ENCODE results near the gene DPAGT1. TPM values are rescaled to one million over a fixed set of nuclear protein-coding genes. Genes with fewer than 3 reads are reported as not detected.

Gene DPAGT1
- total and polyA plus RNA-seq, 3 donors from 2014 or later = 24.6 to 35.5 (median 29.4) TPM

DNA sequence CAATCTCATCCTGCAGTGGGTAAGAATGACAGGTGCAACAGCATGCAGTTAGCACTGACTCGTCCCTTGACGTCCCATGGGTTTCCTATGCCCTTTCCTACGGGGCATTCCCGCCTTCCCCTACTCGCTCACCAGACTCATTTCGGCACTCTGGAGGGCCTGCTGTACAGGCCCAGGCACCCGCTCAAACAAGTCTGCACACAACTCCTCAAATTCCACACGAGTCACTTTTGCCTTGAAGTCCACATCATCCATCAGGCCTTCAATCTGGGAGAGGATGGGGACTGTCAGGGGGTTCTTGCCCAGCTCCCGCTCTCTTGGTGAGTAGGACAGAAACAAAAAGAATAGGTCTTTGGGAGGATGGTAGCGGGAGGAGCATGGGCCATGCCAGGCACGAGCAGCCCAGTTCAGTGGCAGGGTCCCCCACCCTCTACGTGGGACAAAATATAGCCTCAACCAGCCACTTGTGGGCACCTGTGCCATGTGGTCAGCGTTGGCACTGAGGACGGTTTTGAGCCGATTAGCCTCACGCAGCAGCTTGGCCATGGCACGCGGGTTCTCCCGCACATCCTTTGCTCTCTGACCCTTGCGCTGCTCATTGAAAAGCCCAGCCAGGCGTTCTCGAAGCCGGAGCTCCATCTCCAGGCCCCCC, 49.4 kb downstream of the DPAGT1 start:
- intact Hi-C loops (cut with DNase I; ENCODE audit: low total_unique reads) = no loop called here
- WGBS, 2 donors = 95 to 96% methylated on average over 23 of the region's 23 CpGs
- Histone ChIP-seq H3K4me1 (peaks cover 7% of the 10 kb centered on the region), H3K9me3 (no peaks in the 10 kb centered on the region), H3K36me3 (ENCODE audit: low read depth, missing control alignments) (no peaks in the 10 kb centered on the region), H3K27me3 (no peaks in the 10 kb centered on the region), H3K27ac (no peak overlapping the region), H3K4me3 (no peak overlapping the region)
- TF ChIP-seq POLR2A (IDR thresholded peaks at IDR 0.05) (no peak), CTCF (IDR thresholded peaks at IDR 0.05) (no peak)
- no peak for DNase-seq

GRCh38 chr11:119051440-119052162, 50.1 kb downstream of the DPAGT1 start:
- DNase-seq = no peak
- Histone ChIP-seq H3K27ac (no peak overlapping the region), H3K27me3 (no peaks in the 10 kb centered on the region), H3K4me1 (peaks cover 7% of the 10 kb centered on the region), H3K4me3 (no peak overlapping the region), H3K36me3 (ENCODE audit: low read depth, missing control alignments) (no peaks in the 10 kb centered on the region), H3K9me3 (no peaks in the 10 kb centered on the region)
- TF ChIP-seq CTCF (IDR thresholded peaks at IDR 0.05) (no peak), POLR2A (IDR thresholded peaks at IDR 0.05) (no peak)
- 87 to 89% methylated on average over 17 of the region's 17 CpGs for WGBS, 2 donors
- intact Hi-C loops (cut with DNase I; ENCODE audit: low total_unique reads) = no loop called here

- 97 to 100% methylated on average over 1 to 7 of the region's 7 CpGs for WGBS, 2 donors
- TF ChIP-seq POLR2A (IDR thresholded peaks at IDR 0.05) = no peak
- TF ChIP-seq CTCF (IDR thresholded peaks at IDR 0.05) = no peak
- DNase-seq = no peak
Observed at GRCh38 chr11:119049081-119049480, 52.6 kb downstream of the DPAGT1 start.

DNA sequence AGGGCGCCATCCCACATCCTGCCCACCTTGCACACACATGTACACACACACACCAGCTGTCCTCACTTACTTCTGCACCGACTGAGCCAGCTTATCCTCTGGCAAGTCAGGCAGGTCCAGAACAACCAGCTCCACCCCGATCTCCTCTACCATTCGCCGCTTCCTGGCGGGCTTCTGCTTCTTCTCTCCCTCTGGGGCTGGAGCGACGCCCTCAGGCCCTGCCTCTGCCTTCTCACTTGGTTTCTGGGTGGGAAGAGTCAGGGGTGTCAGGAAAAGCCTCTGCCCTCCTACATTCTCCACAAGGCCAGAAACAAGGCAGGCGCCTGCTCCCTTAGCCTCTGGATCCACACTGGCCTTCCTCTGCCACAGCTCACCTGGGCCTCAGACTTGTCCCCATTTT, 53.0 kb downstream of the DPAGT1 start:
- no peaks in the 10 kb centered on the region for H3K4me1 ChIP-seq
- TF ChIP-seq POLR2A (IDR thresholded peaks at IDR 0.05) (no peak), CTCF (IDR thresholded peaks at IDR 0.05) (no peak)
- no peak overlapping the region for H3K4me3 ChIP-seq
- H3K9me3 ChIP-seq = no peaks in the 10 kb centered on the region
- WGBS, 2 donors = 90 to 95% methylated on average over 9 of the region's 9 CpGs
- no peak for DNase-seq
- no peaks in the 10 kb centered on the region for H3K27me3 ChIP-seq
- intact Hi-C loops (cut with DNase I; ENCODE audit: low total_unique reads) = no loop called here
- H3K27ac ChIP-seq = no peak overlapping the region
- H3K36me3 ChIP-seq (ENCODE audit: low read depth, missing control alignments) = no peaks in the 10 kb centered on the region

More at GRCh38 chr11:119049081-119049480, 52.6 kb downstream of the DPAGT1 start:
- Histone ChIP-seq H3K27ac (no peak overlapping the region), H3K9me3 (no peaks in the 10 kb centered on the region), H3K36me3 (ENCODE audit: low read depth, missing control alignments) (no peaks in the 10 kb centered on the region), H3K27me3 (no peaks in the 10 kb centered on the region), H3K4me3 (no peak overlapping the region), H3K4me1 (no peaks in the 10 kb centered on the region)
- intact Hi-C loops (cut with DNase I; ENCODE audit: low total_unique reads) = no loop called here
